GM12878 (cell line): ENCODE measurements around the gene VTI1A. TPM values are rescaled to one million over a fixed set of nuclear protein-coding genes. Genes with fewer than 3 reads are reported as not detected.

Experiments
- ATAC-seq: fragments of 200-7000 bp; cut with Tn5 transposase; 3 replicates; pipeline ENCODE4 v1.9.1; 2020; ENCODE audit warnings: mild to moderate bottlenecking, moderate library complexity
- BruUV-seq: library from RNA; stranded (reverse); fragments of 400-500 nt; replicated peaks from 2 replicates; lab custom pipeline; 2021; lab: Mats Ljungman, UMichigan
- CTCF ChIA-PET: fragments of 300-600 bp; sonication (Branson Sonifier 250); formaldehyde crosslinking; extraction: SDS; loops from one replicate; lab custom pipeline; 2021; ENCODE audit warnings: inconsistent platforms; lab: Yijun Ruan, JAX
- POLR2A ChIA-PET: fragments of 350-600 bp; formaldehyde crosslinking; extraction: SDS; loops from one replicate; lab custom pipeline; 2021; ENCODE audit warnings: inconsistent platforms; lab: Charles Lee
- RAD21 ChIA-PET: fragments of 300-600 bp; sonication (Branson Sonifier 250); formaldehyde crosslinking; loops from one replicate; lab custom pipeline; 2023; ENCODE audit warnings: antibody characterized with exemption; ENCODE audit not compliant: unreplicated experiment; lab: Charles Lee
- SMC1A ChIA-PET: fragments of 300-600 bp; sonication (Branson Sonifier 250); formaldehyde crosslinking; loops from one replicate; lab custom pipeline; 2023; ENCODE audit not compliant: unreplicated experiment, uncharacterized antibody; lab: Charles Lee
- DNase-seq: peaks from one replicate; pipeline ENCODE4 v3.0.0-alpha.2; 2011; ENCODE audit warnings: low read depth, low spot score
- FAIRE-seq: peaks from 3 replicates; lab custom pipeline; 2011; peaks lifted over from hg19 to GRCh38; lab: Jason Lieb, UNC
- H2AFZ ChIP-seq: 2 replicates; pipeline ENCODE4 v1.6.0; 2011; ENCODE audit warnings: low read depth, low read length, control low read depth; ENCODE audit not compliant: control insufficient read depth
- H3K27ac ChIP-seq: 2 replicates; pipeline ENCODE4 v1.5.1; 2011; ENCODE audit warnings: control low read depth; ENCODE audit not compliant: control insufficient read depth, insufficient read depth
- H3K27me3 ChIP-seq, 2 experiments: replicated peaks in 1 of 2; 2 replicates each; pipeline versions ENCODE4 v1.6.0 to v1.6.1; 2011; ENCODE audit warnings: low read length in 1 of 2; ENCODE audit not compliant: control insufficient read depth in 2 of 2, insufficient read depth in 2 of 2
- H3K36me3 ChIP-seq, 2 experiments: 2 replicates each; pipeline ENCODE4 v1.5.1; 2011; ENCODE audit warnings: low read length in 1 of 2; ENCODE audit not compliant: control insufficient read depth in 2 of 2, insufficient read depth in 2 of 2
- H3K4me1 ChIP-seq: 2 replicates; pipeline ENCODE4 v1.6.1; 2011; ENCODE audit warnings: mild to moderate bottlenecking, low read length, moderate library complexity, mixed read lengths; ENCODE audit not compliant: control insufficient read depth, insufficient read depth
- H3K4me2 ChIP-seq: 2 replicates; pipeline ENCODE4 v1.6.0; 2011; ENCODE audit warnings: control low read depth; ENCODE audit not compliant: control insufficient read depth, insufficient read depth
- H3K4me3 ChIP-seq: fragments of 200-600 bp; sonication (generic); 2 replicates; pipeline ENCODE4 v1.5.1; 2016
- H3K79me2 ChIP-seq: 2 replicates; pipeline ENCODE4 v1.6.0; 2011; ENCODE audit warnings: low read length; ENCODE audit not compliant: control insufficient read depth, insufficient read depth
- H3K9ac ChIP-seq: 2 replicates; pipeline ENCODE4 v1.8.0; 2011; ENCODE audit warnings: low read length, control low read depth, mixed read lengths; ENCODE audit not compliant: control insufficient read depth, insufficient read depth
- H3K9me3 ChIP-seq: replicated peaks from 3 replicates; pipeline ENCODE4 v1.5.1; 2011; ENCODE audit warnings: mild to moderate bottlenecking, low read length; ENCODE audit not compliant: control insufficient read depth, insufficient read depth
- H4K20me1 ChIP-seq: 2 replicates; pipeline ENCODE4 v1.6.0; 2011; ENCODE audit not compliant: control insufficient read depth, insufficient read depth
- BRCA1 ChIP-seq: IDR thresholded peaks from 2 replicates; pipeline ENCODE4 v1.6.1; 2011; ENCODE audit warnings: low read depth, low read length, improper control_type of control experiment
- CBX3 ChIP-seq: fragments of 200-600 bp; sonication (generic); IDR thresholded peaks from 2 replicates; pipeline ENCODE4 v1.6.1; 2016; ENCODE audit warnings: low read depth, borderline replicate concordance
- CBX5 ChIP-seq: sonication (generic); IDR thresholded peaks from 2 replicates; pipeline ENCODE4 v1.6.1; 2016; ENCODE audit warnings: low read depth, moderate library complexity, mild to moderate bottlenecking, inconsistent platforms
- CHD1 ChIP-seq: IDR thresholded peaks from 2 replicates; pipeline ENCODE4 v1.6.1; 2012; ENCODE audit warnings: low read depth, low read length, improper control_type of control experiment
- CREM ChIP-seq: IDR thresholded peaks from 2 replicates; pipeline ENCODE4 v1.6.1; 2014; ENCODE audit warnings: antibody characterized with exemption, low read depth
- DPF2 ChIP-seq: fragments of 450-650 bp; IDR thresholded peaks from 2 replicates; pipeline ENCODE4 v1.6.1; 2017; ENCODE audit warnings: mild to moderate bottlenecking
- EGR1 ChIP-seq, 2 experiments: IDR thresholded peaks; 1 replicate in 1 of 2; 2 replicates in 1 of 2; pipeline ENCODE4 v1.6.1; 2011 to 2012; ENCODE audit warnings: low read depth in 2 of 2, low read length in 2 of 2, borderline replicate concordance in 1 of 2, mild to moderate bottlenecking in 1 of 2, moderate library complexity in 1 of 2
- LARP7 ChIP-seq: fragments of 450-650 bp; IDR thresholded peaks from 2 replicates; pipeline ENCODE4 v1.6.1; 2017; ENCODE audit warnings: mild to moderate bottlenecking
- NR2C2 ChIP-seq: IDR thresholded peaks from 2 replicates; pipeline ENCODE4 v1.6.1; 2011; ENCODE audit warnings: borderline replicate concordance, low read depth; ENCODE audit not compliant: control insufficient read depth, insufficient read length
- PAX8 ChIP-seq: fragments of 450-650 bp; IDR thresholded peaks from 2 replicates; pipeline ENCODE4 v1.6.1; 2017; ENCODE audit warnings: mild to moderate bottlenecking, moderate library complexity
- RAD51 ChIP-seq: fragments of 450-650 bp; IDR thresholded peaks from 2 replicates; pipeline ENCODE4 v1.6.1; 2016; ENCODE audit warnings: moderate library complexity, mild to moderate bottlenecking, inconsistent platforms
- RBBP5 ChIP-seq: fragments of 200-600 bp; sonication (generic); conservative IDR thresholded peaks from 2 replicates; pipeline ENCODE4 v1.6.1; 2016
- RUNX3 ChIP-seq: IDR thresholded peaks from 2 replicates; pipeline ENCODE4 v1.6.1; 2012; ENCODE audit warnings: low read length, inconsistent platforms
- SMAD1 ChIP-seq: fragments of 450-650 bp; IDR thresholded peaks from 2 replicates; pipeline ENCODE4 v1.6.1; 2018; ENCODE audit warnings: mild to moderate bottlenecking, low read depth; ENCODE audit not compliant: partially characterized antibody
- SMAD5 ChIP-seq: IDR thresholded peaks from 2 replicates; pipeline ENCODE4 v1.6.1; 2016; ENCODE audit warnings: antibody characterized with exemption, low read depth
- SMARCA5 ChIP-seq: fragments of 450-650 bp; IDR thresholded peaks from 2 replicates; pipeline ENCODE4 v1.6.1; 2017; ENCODE audit warnings: mild to moderate bottlenecking
- TAF1 ChIP-seq: IDR thresholded peaks from 2 replicates; pipeline ENCODE4 v1.6.1; 2011; ENCODE audit warnings: mild to moderate bottlenecking, low read depth, low read length, borderline replicate concordance
- TARDBP ChIP-seq: IDR thresholded peaks from 2 replicates; pipeline ENCODE4 v1.6.1; 2016; ENCODE audit warnings: borderline replicate concordance
- TCF12 ChIP-seq: IDR thresholded peaks from 2 replicates; pipeline ENCODE4 v1.6.1; 2011; ENCODE audit warnings: low read depth, mild to moderate bottlenecking, low read length
- WGBS: methylation state at CpG from one replicate; pipeline ENCODE4 v1.1.6; 2016; ENCODE audit warnings: low lambda C conversion rate; ENCODE audit not compliant: insufficient replicate concordance, insufficient coverage; ENCODE audit errors: missing lambda C conversion rate; 5-methylcytosine and 5-hydroxymethylcytosine counted together
- in situ Hi-C: fragments of 300-500 bp; cut with MboI; formaldehyde crosslinking; loops from 9 replicates; pipeline ENCODE4 v1.14.3; 2018; ENCODE audit warnings: mixed read lengths
- intact Hi-C: fragments of 100-400 bp; cut with micrococcal nuclease; formaldehyde crosslinking; loops from one replicate; pipeline ENCODE4 v1.14.2; 2022; ENCODE audit not compliant: unreplicated experiment
- polyA plus RNA-seq, 11 experiments: library from polyadenylated mRNA; depleted of rRNA in 4 of 11; unstranded in 6 of 11; stranded (reverse) in 5 of 11; fragments of >200 nt; fragmentation: Nextera tagmentation in 4 of 11; fragmentation: Illumina TruSeq in 1 of 11; extraction: Ambion mirVana in 4 of 11; extraction: Trizol in 1 of 11; gene quantifications; 1 replicate in 1 of 11; 2 replicates in 10 of 11; pipeline versions ENCODE4 v1.2.1 to v1.2.3, GENCODE V29; 2011 to 2016; ENCODE audit warnings: inconsistent platforms in 2 of 11, missing spikeins in 2 of 11, low read depth in 1 of 11
- total RNA-seq, 4 experiments: library from RNA; depleted of rRNA in 3 of 4; stranded (reverse); fragments of >200 nt in 3 of 4; fragmentation: Illumina TruSeq in 1 of 4; extraction: Trizol in 1 of 4; gene quantifications; 2 replicates each; pipeline versions ENCODE4 v1.2.1 to v1.2.3, GENCODE V29; 2013 to 2021

VTI1A gene
- total and polyA plus RNA-seq, 10 of the 15 experiments (the other 5 are each of a cell fraction or from before 2014, with no cell fraction given) = 12.4 to 43.2 (median 27.5) TPM

- WGBS = 91% methylated on average over 14 of the region's 14 CpGs
- Histone ChIP-seq H3K4me2 (no peak overlapping the region), H3K36me3 (no peaks in the 10 kb centered on the region), H2AFZ (no peak overlapping the region), H3K4me3 (no peak overlapping the region), H3K4me1 (no peaks in the 10 kb centered on the region), H3K9ac (no peak overlapping the region), H3K9me3 (no peaks in the 10 kb centered on the region; the same call in 2 of the 3 replicates), H4K20me1 (no peaks in the 10 kb centered on the region), H3K27ac (no peak overlapping the region), H3K27me3 (no peaks in the 10 kb centered on the region), H3K79me2 (no peaks in the 10 kb centered on the region)
- ChIA-PET RAD21 (no interaction called here), POLR2A (no interaction called here), CTCF (no interaction called here), SMC1A (no interaction called here)
- no peak for DNase-seq
- intact Hi-C loops = no loop called here
- BruUV-seq = no TSS peak
- TF ChIP-seq CREM = no peak
- in situ Hi-C loops = no loop called here
- no peak for FAIRE-seq
- ATAC-seq = no peak
These were observed 345.6 kb downstream of the VTI1A start for GRCh38 chr10:112792487-112793201.

GRCh38 chr10:112793202-112793921 is 346.3 kb downstream of the VTI1A start:
- POLR2A ChIA-PET = no interaction called here
- no peak for DNase-seq
- SMC1A ChIA-PET = no interaction called here
- Histone ChIP-seq H3K4me3 (no peak overlapping the region), H3K36me3 (no peaks in the 10 kb centered on the region), H3K9ac (no peak overlapping the region), H3K9me3 (no peaks in the 10 kb centered on the region; the same call in 2 of the 3 replicates), H3K27me3 (no peaks in the 10 kb centered on the region), H2AFZ (no peak overlapping the region), H3K79me2 (no peaks in the 10 kb centered on the region), H3K4me1 (no peaks in the 10 kb centered on the region), H3K4me2 (no peak overlapping the region), H3K27ac (no peak overlapping the region), H4K20me1 (no peaks in the 10 kb centered on the region)
- intact Hi-C loops = no loop called here
- RAD21 ChIA-PET = no interaction called here
- BruUV-seq = no TSS peak
- no peak for FAIRE-seq
- in situ Hi-C loops = no loop called here
- CTCF ChIA-PET = no interaction called here
- ATAC-seq = no peak
- WGBS = 76% methylated on average over 8 of the region's 8 CpGs
- no peak for TF ChIP-seq PAX8
- TF ChIP-seq CHD1 = no peak
- no peak for TF ChIP-seq SMAD5
- no peak for TF ChIP-seq RUNX3
- TF ChIP-seq RAD51 = no peak
- TF ChIP-seq TARDBP = no peak
- TF ChIP-seq CBX3 = no peak
- no peak for TF ChIP-seq BRCA1
- no peak for TF ChIP-seq TAF1
- TF ChIP-seq RBBP5 = no peak
- no peak for TF ChIP-seq LARP7
- no peak for TF ChIP-seq NR2C2
- TF ChIP-seq CBX5 = no peak
- no peak for TF ChIP-seq TCF12
- no peak for TF ChIP-seq SMARCA5
- no peak for TF ChIP-seq DPF2
- TF ChIP-seq SMAD1 = no peak
- TF ChIP-seq EGR1 (IDR thresholded peaks at IDR 0.05; ENCODE audit: borderline replicate concordance in 1 of 2, low read depth in 2 of 2, low read length in 2 of 2) = no peak
